HepG2 (cell line): Measurements from ENCODE around the gene IRF1. TPM values are rescaled to one million over a fixed set of nuclear protein-coding genes. Genes with fewer than 3 reads are reported as not detected.

Experiments used
- ARNTL ChIP-seq: sonication (generic); formaldehyde crosslinking; IDR thresholded peaks from 2 replicates; pipeline ENCODE4 v1.4.0; 2020; ENCODE audit warnings: mild to moderate bottlenecking, missing genetic modification reagents
- FOXK1 ChIP-seq: sonication (generic); formaldehyde crosslinking; IDR thresholded peaks from 2 replicates; pipeline ENCODE4 v1.4.0; 2020; ENCODE audit warnings: low read depth, missing genetic modification reagents, borderline replicate concordance
- NR2F1 ChIP-seq, 2 experiments: fragments of 450-650 bp in 1 of 2; formaldehyde crosslinking in 1 of 2; IDR thresholded peaks; 2 replicates each; pipeline versions ENCODE4 v1.5.0 to v1.6.1; 2016 to 2020; ENCODE audit warnings: mild to moderate bottlenecking in 1 of 2, missing compliant biosample characterization in 1 of 2, missing genetic modification reagents in 1 of 2, moderate library complexity in 1 of 2
- PHF20 ChIP-seq: sonication (generic); formaldehyde crosslinking; IDR thresholded peaks from 2 replicates; pipeline ENCODE4 v1.5.0; 2020; ENCODE audit warnings: mild to moderate bottlenecking, missing genetic modification reagents
- REL ChIP-seq: sonication (generic); formaldehyde crosslinking; conservative IDR thresholded peaks from 2 replicates; pipeline ENCODE4 v1.8.0; 2022; ENCODE audit warnings: mild to moderate bottlenecking, missing genetic modification reagents, moderate library complexity
- REXO4 ChIP-seq: sonication (generic); formaldehyde crosslinking; IDR thresholded peaks from 2 replicates; pipeline ENCODE4 v1.8.0; 2022; ENCODE audit warnings: missing genetic modification reagents, mild to moderate bottlenecking, borderline replicate concordance
- SETDB1 ChIP-seq: sonication (generic); formaldehyde crosslinking; IDR thresholded peaks from 2 replicates; pipeline ENCODE4 v1.5.1; 2020; ENCODE audit warnings: missing genetic modification reagents, mild to moderate bottlenecking, borderline replicate concordance
- SRSF4 ChIP-seq: fragments of 200-400 bp; formaldehyde crosslinking; IDR thresholded peaks from one replicate; pipeline ENCODE4 v1.6.1; 2018; ENCODE audit warnings: mild to moderate bottlenecking, low read depth, low read length, moderate library complexity; ENCODE audit not compliant: poor library complexity, severe bottlenecking
- STAG1 ChIP-seq: sonication (generic); formaldehyde crosslinking; IDR thresholded peaks from 2 replicates; pipeline ENCODE4 v1.4.0; 2020; ENCODE audit warnings: missing genetic modification reagents
- ZBTB20 ChIP-seq: sonication (generic); formaldehyde crosslinking; IDR thresholded peaks from 2 replicates; pipeline ENCODE4 v1.8.1; 2023; ENCODE audit warnings: missing genetic modification reagents, low read depth, mild to moderate bottlenecking, borderline replicate concordance
- ZKSCAN5 ChIP-seq: sonication (generic); formaldehyde crosslinking; IDR thresholded peaks from 2 replicates; pipeline ENCODE4 v1.5.1; 2020; ENCODE audit warnings: mild to moderate bottlenecking, missing genetic modification reagents
- ZNF317 ChIP-seq: sonication (generic); formaldehyde crosslinking; IDR thresholded peaks from 2 replicates; pipeline ENCODE4 v1.5.0; 2020; ENCODE audit warnings: mild to moderate bottlenecking, missing genetic modification reagents
- ZNF556 ChIP-seq: sonication (generic); formaldehyde crosslinking; IDR thresholded peaks from 2 replicates; pipeline ENCODE4 v1.4.0; 2020; ENCODE audit warnings: mild to moderate bottlenecking, missing genetic modification reagents, borderline replicate concordance
- ZNF570 ChIP-seq: sonication (generic); formaldehyde crosslinking; IDR thresholded peaks from 2 replicates; pipeline ENCODE4 v1.4.0; 2020; ENCODE audit warnings: mild to moderate bottlenecking, missing genetic modification reagents, borderline replicate concordance
- polyA plus RNA-seq, 8 experiments: library from polyadenylated mRNA; depleted of rRNA in 3 of 8; stranded (reverse) in 7 of 8; unstranded in 1 of 8; fragments of >200 nt; fragmentation: Illumina TruSeq in 4 of 8; extraction: Trizol in 4 of 8; gene quantifications; 2 replicates each; pipeline versions ENCODE4 v1.2.1 to v1.2.3, GENCODE V29; 2011 to 2016; ENCODE audit warnings: low read depth in 4 of 8, missing spikeins in 1 of 8, mixed read lengths in 1 of 8; ENCODE audit not compliant: insufficient read depth in 1 of 8
- total RNA-seq, 5 experiments: library from RNA; depleted of rRNA; stranded (reverse); fragments of >200 nt; fragmentation: Illumina TruSeq; extraction: Trizol; gene quantifications; 2 replicates each; pipeline ENCODE4 v1.2.3, GENCODE V29; 2016; ENCODE audit warnings: low read depth in 1 of 5
- TF ChIP-seq, protein P1 (sequence below): sonication (generic); formaldehyde crosslinking; IDR thresholded peaks from 2 replicates; pipeline ENCODE4 v1.5.0; 2020; ENCODE audit warnings: mild to moderate bottlenecking, missing genetic modification reagents
- TF ChIP-seq, protein P2 (sequence below): IDR thresholded peaks from 2 replicates; pipeline ENCODE4 v1.6.1; 2016
- TF ChIP-seq, protein P3 (sequence below): sonication (generic); formaldehyde crosslinking; IDR thresholded peaks from 2 replicates; pipeline ENCODE4 v1.4.0; 2020; ENCODE audit warnings: missing genetic modification reagents, borderline replicate concordance
- TF ChIP-seq, protein P4 (sequence below): sonication (generic); formaldehyde crosslinking; IDR thresholded peaks from 2 replicates; pipeline ENCODE4 v1.4.0; 2020; ENCODE audit warnings: mild to moderate bottlenecking, missing genetic modification reagents
- TF ChIP-seq, protein P5 (sequence below): sonication (generic); formaldehyde crosslinking; IDR thresholded peaks from 2 replicates; pipeline ENCODE4 v1.5.1; 2020; ENCODE audit warnings: mild to moderate bottlenecking, missing genetic modification reagents

Gene IRF1
- total and polyA plus RNA-seq, 2 of the 13 experiments (the other 11 are each of a cell fraction or from before 2014, with no cell fraction given) = 4.1 to 8.8 TPM

DNA sequence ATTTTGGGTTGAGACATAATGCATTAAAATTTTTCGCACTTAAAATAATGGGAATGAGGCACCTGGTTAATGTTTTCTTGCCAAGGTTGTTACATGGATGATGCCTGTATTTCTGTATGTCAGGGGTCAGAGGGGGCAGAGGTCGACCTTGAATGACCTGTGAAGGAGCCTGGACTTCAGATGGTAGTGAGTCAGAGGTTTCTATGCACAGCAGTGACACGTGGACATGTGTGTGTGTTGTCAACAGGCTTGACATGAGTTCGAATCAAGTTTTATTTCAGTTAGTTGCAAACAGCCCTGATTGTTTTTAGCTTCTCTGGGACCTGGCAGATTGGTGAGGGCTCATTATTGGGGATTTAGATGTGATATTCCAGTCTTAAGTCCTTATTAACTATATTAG lies 49.1 kb upstream of the IRF1 start (continued):
- TF ChIP-seq, protein P1, sequence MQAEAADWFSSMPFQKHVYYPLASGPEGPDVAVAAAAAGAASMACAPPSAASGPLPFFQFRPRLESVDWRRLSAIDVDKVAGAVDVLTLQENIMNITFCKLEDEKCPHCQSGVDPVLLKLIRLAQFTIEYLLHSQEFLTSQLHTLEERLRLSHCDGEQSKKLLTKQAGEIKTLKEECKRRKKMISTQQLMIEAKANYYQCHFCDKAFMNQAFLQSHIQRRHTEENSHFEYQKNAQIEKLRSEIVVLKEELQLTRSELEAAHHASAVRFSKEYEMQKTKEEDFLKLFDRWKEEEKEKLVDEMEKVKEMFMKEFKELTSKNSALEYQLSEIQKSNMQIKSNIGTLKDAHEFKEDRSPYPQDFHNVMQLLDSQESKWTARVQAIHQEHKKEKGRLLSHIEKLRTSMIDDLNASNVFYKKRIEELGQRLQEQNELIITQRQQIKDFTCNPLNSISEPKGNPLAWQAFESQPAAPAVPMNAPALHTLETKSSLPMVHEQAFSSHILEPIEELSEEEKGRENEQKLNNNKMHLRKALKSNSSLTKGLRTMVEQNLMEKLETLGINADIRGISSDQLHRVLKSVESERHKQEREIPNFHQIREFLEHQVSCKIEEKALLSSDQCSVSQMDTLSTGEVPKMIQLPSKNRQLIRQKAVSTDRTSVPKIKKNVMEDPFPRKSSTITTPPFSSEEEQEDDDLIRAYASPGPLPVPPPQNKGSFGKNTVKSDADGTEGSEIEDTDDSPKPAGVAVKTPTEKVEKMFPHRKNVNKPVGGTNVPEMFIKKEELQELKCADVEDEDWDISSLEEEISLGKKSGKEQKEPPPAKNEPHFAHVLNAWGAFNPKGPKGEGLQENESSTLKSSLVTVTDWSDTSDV (CRISPR knock-in tag) = no peak
- TF ChIP-seq NR2F1 (CRISPR knock-in tag; IDR thresholded peaks at IDR 0.05) = peak; percentile 95 to 97
- no peak for TF ChIP-seq ZBTB20 (CRISPR knock-in tag)
- TF ChIP-seq FOXK1 = peak; percentile 40; the same call in 1 of the 2 replicates
- TF ChIP-seq ZNF317 (CRISPR knock-in tag) = no peak
- TF ChIP-seq, protein P2, sequence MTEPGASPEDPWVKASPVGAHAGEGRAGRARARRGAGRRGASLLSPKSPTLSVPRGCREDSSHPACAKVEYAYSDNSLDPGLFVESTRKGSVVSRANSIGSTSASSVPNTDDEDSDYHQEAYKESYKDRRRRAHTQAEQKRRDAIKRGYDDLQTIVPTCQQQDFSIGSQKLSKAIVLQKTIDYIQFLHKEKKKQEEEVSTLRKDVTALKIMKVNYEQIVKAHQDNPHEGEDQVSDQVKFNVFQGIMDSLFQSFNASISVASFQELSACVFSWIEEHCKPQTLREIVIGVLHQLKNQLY (CRISPR knock-in tag) = peak; percentile 81
- no peak for TF ChIP-seq SRSF4
- TF ChIP-seq, protein P3, sequence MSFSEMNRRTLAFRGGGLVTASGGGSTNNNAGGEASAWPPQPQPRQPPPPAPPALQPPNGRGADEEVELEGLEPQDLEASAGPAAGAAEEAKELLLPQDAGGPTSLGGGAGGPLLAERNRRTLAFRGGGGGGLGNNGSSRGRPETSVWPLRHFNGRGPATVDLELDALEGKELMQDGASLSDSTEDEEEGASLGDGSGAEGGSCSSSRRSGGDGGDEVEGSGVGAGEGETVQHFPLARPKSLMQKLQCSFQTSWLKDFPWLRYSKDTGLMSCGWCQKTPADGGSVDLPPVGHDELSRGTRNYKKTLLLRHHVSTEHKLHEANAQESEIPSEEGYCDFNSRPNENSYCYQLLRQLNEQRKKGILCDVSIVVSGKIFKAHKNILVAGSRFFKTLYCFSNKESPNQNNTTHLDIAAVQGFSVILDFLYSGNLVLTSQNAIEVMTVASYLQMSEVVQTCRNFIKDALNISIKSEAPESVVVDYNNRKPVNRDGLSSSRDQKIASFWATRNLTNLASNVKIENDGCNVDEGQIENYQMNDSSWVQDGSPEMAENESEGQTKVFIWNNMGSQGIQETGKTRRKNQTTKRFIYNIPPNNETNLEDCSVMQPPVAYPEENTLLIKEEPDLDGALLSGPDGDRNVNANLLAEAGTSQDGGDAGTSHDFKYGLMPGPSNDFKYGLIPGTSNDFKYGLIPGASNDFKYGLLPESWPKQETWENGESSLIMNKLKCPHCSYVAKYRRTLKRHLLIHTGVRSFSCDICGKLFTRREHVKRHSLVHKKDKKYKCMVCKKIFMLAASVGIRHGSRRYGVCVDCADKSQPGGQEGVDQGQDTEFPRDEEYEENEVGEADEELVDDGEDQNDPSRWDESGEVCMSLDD (CRISPR knock-in tag) = no peak
- TF ChIP-seq ARNTL (CRISPR knock-in tag) = no peak
- TF ChIP-seq ZKSCAN5 (CRISPR knock-in tag) = no peak
- TF ChIP-seq ZNF556 (CRISPR knock-in tag) = no peak
- no peak for TF ChIP-seq SETDB1 (CRISPR knock-in tag)
- no peak for TF ChIP-seq ZNF570 (CRISPR knock-in tag)
- TF ChIP-seq STAG1 = no peak
- TF ChIP-seq, protein P4, sequence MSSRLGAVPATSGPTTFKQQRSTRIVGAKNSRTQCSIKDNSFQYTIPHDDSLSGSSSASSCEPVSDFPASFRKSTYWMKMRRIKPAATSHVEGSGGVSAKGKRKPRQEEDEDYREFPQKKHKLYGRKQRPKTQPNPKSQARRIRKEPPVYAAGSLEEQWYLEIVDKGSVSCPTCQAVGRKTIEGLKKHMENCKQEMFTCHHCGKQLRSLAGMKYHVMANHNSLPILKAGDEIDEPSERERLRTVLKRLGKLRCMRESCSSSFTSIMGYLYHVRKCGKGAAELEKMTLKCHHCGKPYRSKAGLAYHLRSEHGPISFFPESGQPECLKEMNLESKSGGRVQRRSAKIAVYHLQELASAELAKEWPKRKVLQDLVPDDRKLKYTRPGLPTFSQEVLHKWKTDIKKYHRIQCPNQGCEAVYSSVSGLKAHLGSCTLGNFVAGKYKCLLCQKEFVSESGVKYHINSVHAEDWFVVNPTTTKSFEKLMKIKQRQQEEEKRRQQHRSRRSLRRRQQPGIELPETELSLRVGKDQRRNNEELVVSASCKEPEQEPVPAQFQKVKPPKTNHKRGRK (CRISPR knock-in tag) = no peak
- TF ChIP-seq PHF20 = no peak
- TF ChIP-seq REXO4 (CRISPR knock-in tag) = no peak
- TF ChIP-seq, protein P5, sequence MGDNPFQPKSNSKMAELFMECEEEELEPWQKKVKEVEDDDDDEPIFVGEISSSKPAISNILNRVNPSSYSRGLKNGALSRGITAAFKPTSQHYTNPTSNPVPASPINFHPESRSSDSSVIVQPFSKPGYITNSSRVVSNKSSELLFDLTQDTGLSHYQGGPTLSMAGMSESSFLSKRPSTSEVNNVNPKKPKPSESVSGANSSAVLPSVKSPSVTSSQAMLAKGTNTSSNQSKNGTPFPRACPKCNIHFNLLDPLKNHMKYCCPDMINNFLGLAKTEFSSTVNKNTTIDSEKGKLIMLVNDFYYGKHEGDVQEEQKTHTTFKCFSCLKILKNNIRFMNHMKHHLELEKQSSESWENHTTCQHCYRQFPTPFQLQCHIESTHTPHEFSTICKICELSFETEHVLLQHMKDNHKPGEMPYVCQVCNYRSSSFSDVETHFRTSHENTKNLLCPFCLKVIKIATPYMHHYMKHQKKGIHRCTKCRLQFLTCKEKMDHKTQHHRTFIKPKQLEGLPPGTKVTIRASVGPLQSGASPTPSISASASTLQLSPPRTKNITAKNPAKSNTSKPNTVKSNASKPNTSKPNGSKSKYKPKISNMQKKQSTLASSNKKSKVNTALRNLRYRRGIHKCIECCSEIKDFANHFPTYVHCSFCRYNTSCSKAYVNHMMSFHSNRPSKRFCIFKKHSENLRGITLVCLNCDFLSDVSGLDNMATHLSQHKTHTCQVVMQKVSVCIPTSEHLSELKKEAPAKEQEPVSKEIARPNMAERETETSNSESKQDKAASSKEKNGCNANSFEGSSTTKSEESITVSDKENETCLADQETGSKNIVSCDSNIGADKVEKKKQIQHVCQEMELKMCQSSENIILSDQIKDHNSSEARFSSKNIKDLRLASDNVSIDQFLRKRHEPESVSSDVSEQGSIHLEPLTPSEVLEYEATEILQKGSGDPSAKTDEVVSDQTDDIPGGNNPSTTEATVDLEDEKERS (CRISPR knock-in tag) = no peak
- TF ChIP-seq REL (CRISPR knock-in tag) = no peak
